Aorta (tissue), 5 donors: ENCODE results near the gene GRID2. TPM values are rescaled to one million over a fixed set of nuclear protein-coding genes. Genes with fewer than 3 reads are reported as not detected.

Experiments used
- ATAC-seq: fragments of 200-7000 bp; cut with Tn5 transposase; one replicate; pipeline ENCODE4 v1.9.1; 2022; ENCODE audit warnings: moderate library complexity; ENCODE audit not compliant: low FRiP score
- DNase-seq, 2 donors: peaks; one replicate each; pipeline ENCODE4 v3.0.0-alpha.2; 2020
- H3K27ac ChIP-seq, 2 donors: one replicate each; pipeline ENCODE4 v1.5.1; 2013; ENCODE audit warnings: low read length in 2 of 2, mild to moderate bottlenecking in 2 of 2, moderate library complexity in 2 of 2, control low read depth in 1 of 2, inconsistent platforms in 1 of 2, low read depth in 1 of 2
- H3K27me3 ChIP-seq, 2 donors: one replicate each; pipeline ENCODE4 v1.6.1; 2013; ENCODE audit warnings: control low read depth in 1 of 2, low read length in 1 of 2, mild to moderate bottlenecking in 1 of 2, moderate library complexity in 1 of 2; ENCODE audit not compliant: insufficient read depth in 2 of 2, control insufficient read depth in 1 of 2
- H3K36me3 ChIP-seq, 2 donors: one replicate each; pipeline ENCODE4 v1.6.1; 2013; ENCODE audit warnings: control low read depth in 1 of 2, low read length in 1 of 2, mild to moderate bottlenecking in 1 of 2; ENCODE audit not compliant: insufficient read depth in 2 of 2, control insufficient read depth in 1 of 2
- H3K4me1 ChIP-seq, 2 donors: one replicate each; pipeline ENCODE4 v1.6.1; 2013; ENCODE audit warnings: low read length in 2 of 2, control low read depth in 1 of 2, mild to moderate bottlenecking in 1 of 2, moderate library complexity in 1 of 2; ENCODE audit not compliant: insufficient read depth in 2 of 2, control insufficient read depth in 1 of 2
- H3K4me3 ChIP-seq, 2 donors: one replicate each; pipeline ENCODE4 v1.5.1; 2013; ENCODE audit warnings: low read length in 2 of 2, control low read depth in 1 of 2, mild to moderate bottlenecking in 1 of 2
- H3K9me3 ChIP-seq: one replicate; pipeline ENCODE4 v1.6.1; 2013; ENCODE audit warnings: mild to moderate bottlenecking, low read length; ENCODE audit not compliant: control insufficient read depth
- WGBS, 2 donors: extraction: QIAGEN DNeasy Blood & Tissue Kit; methylation state at CpG; one replicate each; pipeline ENCODE4 v1.1.7; 2013; 5-methylcytosine and 5-hydroxymethylcytosine counted together
- intact Hi-C, 2 donors: fragments of 100-400 bp; cut with DNase I; formaldehyde crosslinking; loops; one replicate each; pipeline versions ENCODE4 v1.14.2 to v1.15.0; 2022
- polyA plus RNA-seq, 2 donors: library from polyadenylated mRNA; stranded (reverse); fragments of 200-250 nt; gene quantifications; one replicate each; pipeline ENCODE4 v1.2.3, GENCODE V29; 2013
- total RNA-seq, 2 donors: library from RNA; stranded (reverse); fragmentation: NEBNext Ultra II Directional; extraction: Animal tissue kit (Norgen Biotek cat#: 25700); gene quantifications; one replicate each; pipeline ENCODE4 v1.2.1, GENCODE V29; 2021
- donor health status: healthy with polysubstance abuse.
- donor health status: Bipolar disorder and iron deficiency.
- donor health status: DM: no; HTN: no; CAD: no.
- donor health status: DM: no; HTN: no; CAD: no.
- donor health status: DM: yes; HTN: yes; CAD: no.

The GRID2 gene
- total and polyA plus RNA-seq, 4 donors = 0.13 to 0.18 TPM; not detected in 2

DNA sequence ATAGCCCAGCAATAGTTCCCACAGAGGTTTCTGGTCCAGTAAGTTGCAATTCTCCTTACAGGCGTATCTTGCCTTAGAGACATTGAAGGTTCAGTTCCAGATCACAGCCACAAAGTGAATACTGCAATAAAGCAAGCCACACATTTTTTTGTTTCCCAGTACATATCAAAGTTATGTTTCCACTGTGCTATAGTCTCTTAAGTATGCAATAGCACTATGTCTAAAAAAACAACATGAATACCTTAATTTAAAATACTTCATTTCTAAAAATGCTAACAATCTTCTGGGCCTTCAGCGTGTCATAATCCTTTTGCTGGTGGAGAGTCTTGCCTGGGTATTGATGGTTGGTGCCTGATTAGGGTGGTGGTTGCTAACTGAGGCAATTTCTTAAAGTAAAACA lies 659.1 kb downstream of the GRID2 start:
- Histone ChIP-seq H3K27me3 (no peaks in the 10 kb centered on the region), H3K4me1 (no peaks in the 10 kb centered on the region), H3K4me3 (no peak overlapping the region), H3K27ac (no peak overlapping the region), H3K9me3 (no peaks in the 10 kb centered on the region), H3K36me3 (no peaks in the 10 kb centered on the region)
- intact Hi-C loops = no loop called here
- no peak for DNase-seq
- WGBS, 2 donors = 94 to 95% methylated on average over 2 of the region's 2 CpGs
- ATAC-seq = no peak

DNA sequence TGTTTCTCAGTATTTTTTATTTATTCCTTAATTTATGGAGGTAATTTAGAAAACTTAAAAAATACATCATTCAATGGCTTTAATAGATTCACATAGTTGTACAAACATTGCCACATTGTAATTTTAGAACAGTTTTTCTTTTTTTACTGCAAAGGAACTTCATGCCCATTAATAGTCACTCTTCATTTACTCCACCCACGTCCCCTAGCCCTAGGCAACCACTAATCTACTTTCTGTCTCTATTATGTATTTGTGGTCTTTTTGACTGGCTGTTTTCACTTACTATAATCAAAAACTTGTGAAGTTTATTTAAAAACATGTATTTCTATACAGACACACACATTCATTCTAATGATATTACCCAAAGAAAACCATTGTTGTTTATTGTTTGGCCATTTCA lies 664.8 kb downstream of the GRID2 start:
- Histone ChIP-seq H3K9me3 (no peaks in the 10 kb centered on the region), H3K36me3 (no peaks in the 10 kb centered on the region), H3K27me3 (no peaks in the 10 kb centered on the region), H3K4me1 (no peaks in the 10 kb centered on the region), H3K27ac (no peak overlapping the region), H3K4me3 (no peak overlapping the region)
- DNase-seq (no peak), ATAC-seq (no peak)
- intact Hi-C loops = no loop called here
- 58 to 72% methylated on average over 1 of the region's 1 CpG for WGBS, 2 donors

DNA sequence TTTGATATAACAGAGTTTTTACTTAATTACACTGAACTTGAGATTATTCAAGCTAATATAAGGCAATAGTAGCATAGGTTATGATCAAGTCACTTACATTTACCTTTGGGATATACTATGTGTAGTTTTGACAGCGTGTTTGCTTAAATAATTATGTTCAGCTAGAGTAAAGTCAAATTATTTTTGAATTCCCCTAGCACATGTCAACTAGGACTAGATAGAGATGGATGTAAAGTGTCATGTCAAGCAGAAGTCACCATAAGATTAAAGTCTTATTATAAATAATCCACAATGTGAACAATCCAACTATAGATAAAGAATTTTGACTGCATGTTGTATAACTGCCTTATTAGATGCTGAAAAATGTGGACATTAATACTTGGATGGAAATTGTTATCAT lies 665.2 kb downstream of the GRID2 start:
- intact Hi-C loops = no loop called here
- no peaks in the 10 kb centered on the region for H3K27me3 ChIP-seq
- no peak overlapping the region for H3K4me3 ChIP-seq
- H3K4me1 ChIP-seq = no peaks in the 10 kb centered on the region
- WGBS, 2 donors = 93 to 94% methylated on average over 1 of the region's 1 CpG
- H3K9me3 ChIP-seq = no peaks in the 10 kb centered on the region
- no peaks in the 10 kb centered on the region for H3K36me3 ChIP-seq
- ATAC-seq (no peak), DNase-seq (no peak)
- H3K27ac ChIP-seq = no peak overlapping the region

DNA sequence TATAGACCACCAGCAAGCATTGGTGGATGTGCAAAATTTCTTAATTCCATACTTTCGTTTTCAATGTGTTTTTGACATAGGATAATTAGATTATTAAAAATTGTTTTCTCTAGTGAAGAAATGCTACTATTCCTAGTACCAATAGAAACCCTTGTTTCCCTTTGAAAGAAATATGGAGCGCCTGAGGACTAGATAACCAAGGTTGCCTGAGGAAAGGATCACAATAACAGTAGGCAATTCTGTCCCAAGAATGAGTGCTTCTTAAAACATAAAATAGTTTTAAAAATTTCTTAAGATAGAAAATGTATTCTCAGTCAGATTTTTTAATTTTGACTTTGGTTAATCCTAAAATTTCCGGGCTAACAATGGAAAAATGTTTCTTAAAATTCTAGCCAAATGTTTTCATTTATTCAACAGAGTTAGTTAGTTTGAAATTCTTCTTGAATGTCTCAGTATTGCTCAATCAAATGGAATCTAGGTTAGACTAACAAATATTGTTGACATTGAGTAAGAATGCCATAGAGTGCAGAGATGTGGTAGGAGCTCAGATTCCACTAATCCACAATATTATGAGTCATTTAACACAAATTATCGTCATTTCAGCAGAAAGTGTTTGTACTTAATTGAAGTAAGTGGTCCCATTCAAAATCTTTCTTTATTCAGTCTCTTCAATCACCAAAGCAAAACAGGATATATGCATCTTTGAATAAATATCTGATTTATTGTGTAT lies 666.0 kb downstream of the GRID2 start:
- ATAC-seq (peak; percentile 74), DNase-seq (no peak)
- H3K4me3 ChIP-seq = no peak overlapping the region
- 44 to 46% methylated on average over 4 of the region's 4 CpGs for WGBS, 2 donors
- H3K27ac ChIP-seq = no peak overlapping the region
- no peaks in the 10 kb centered on the region for H3K4me1 ChIP-seq
- no peaks in the 10 kb centered on the region for H3K36me3 ChIP-seq
- no peaks in the 10 kb centered on the region for H3K27me3 ChIP-seq
- intact Hi-C loops = no loop called here
- no peaks in the 10 kb centered on the region for H3K9me3 ChIP-seq

DNA sequence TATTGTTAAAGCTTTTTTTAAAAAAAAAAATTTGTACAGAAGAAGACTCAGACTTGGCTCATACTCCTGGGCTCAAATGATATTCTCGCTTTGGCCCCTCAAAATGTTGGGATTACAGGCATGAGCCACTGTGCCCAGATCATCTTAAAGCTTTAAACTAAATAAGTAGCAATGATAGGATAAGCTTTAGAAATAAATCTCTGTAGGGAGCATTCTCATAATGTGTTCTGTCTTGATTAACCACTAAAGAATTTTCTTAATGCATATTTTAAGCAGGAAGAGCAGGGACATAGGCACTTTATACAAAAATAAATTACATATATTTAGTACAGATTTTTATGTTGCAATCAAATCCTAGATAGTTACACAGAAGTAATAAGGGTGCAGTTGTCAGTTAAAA lies 667.2 kb downstream of the GRID2 start:
- DNase-seq = no peak
- intact Hi-C loops = no loop called here
- 90 to 91% methylated on average over 1 of the region's 1 CpG for WGBS, 2 donors
- Histone ChIP-seq H3K9me3 (no peaks in the 10 kb centered on the region), H3K36me3 (no peaks in the 10 kb centered on the region), H3K27ac (no peak overlapping the region), H3K4me3 (no peak overlapping the region), H3K4me1 (no peaks in the 10 kb centered on the region), H3K27me3 (no peaks in the 10 kb centered on the region)
- ATAC-seq = no peak

DNA sequence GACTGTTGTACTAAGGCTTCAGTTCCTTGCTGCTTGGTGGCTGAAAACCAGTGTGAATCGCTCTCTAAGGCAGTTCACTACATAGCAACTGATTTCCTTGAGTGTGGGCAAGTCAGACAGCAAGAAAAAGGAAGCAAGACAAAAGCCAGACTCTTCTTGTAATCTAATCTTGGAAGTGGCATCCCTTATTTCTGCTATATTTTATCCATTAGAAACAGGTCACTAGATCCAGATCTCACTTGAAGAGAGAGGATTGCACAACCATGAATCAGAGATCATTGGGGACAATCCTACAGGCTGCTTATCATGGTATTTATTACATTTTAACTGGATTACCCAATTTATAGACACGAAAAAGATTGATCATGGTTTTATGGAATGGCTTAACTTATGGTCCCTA lies 684.5 kb downstream of the GRID2 start:
- no peak overlapping the region for H3K4me3 ChIP-seq
- H3K4me1 ChIP-seq = no peaks in the 10 kb centered on the region
- no peaks in the 10 kb centered on the region for H3K9me3 ChIP-seq
- no peak overlapping the region for H3K27ac ChIP-seq
- intact Hi-C loops = no loop called here
- WGBS, 2 donors = 87 to 90% methylated on average over 2 of the region's 2 CpGs
- DNase-seq (no peak), ATAC-seq (no peak)
- H3K27me3 ChIP-seq = no peaks in the 10 kb centered on the region
- H3K36me3 ChIP-seq = no peaks in the 10 kb centered on the region

DNA sequence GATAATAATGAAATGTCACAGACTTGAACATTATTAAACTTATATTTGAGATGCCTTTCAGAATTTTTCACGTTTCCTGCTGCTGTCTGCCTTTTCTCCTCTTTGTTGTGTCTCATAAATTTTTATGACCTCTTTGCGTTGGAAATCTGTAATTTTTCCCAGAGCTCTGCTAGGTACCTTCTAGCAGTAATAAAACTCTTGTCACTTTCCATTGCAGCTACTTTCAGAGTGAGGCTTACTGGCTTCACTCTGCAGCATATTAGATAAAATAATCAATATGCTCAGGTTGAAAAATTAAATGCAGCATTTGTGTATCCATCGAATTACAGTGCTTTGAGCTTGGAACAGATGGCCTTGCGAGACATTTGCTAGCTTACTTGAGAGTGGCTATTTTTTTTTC lies 689.0 kb downstream of the GRID2 start:
- ATAC-seq (no peak), DNase-seq (no peak)
- WGBS, 2 donors = 67 to 68% methylated on average over 4 of the region's 4 CpGs
- no peaks in the 10 kb centered on the region for H3K27me3 ChIP-seq
- H3K36me3 ChIP-seq = no peaks in the 10 kb centered on the region
- no peak overlapping the region for H3K4me3 ChIP-seq
- H3K27ac ChIP-seq = no peak overlapping the region
- H3K9me3 ChIP-seq = no peaks in the 10 kb centered on the region
- intact Hi-C loops = no loop called here
- no peaks in the 10 kb centered on the region for H3K4me1 ChIP-seq

DNA sequence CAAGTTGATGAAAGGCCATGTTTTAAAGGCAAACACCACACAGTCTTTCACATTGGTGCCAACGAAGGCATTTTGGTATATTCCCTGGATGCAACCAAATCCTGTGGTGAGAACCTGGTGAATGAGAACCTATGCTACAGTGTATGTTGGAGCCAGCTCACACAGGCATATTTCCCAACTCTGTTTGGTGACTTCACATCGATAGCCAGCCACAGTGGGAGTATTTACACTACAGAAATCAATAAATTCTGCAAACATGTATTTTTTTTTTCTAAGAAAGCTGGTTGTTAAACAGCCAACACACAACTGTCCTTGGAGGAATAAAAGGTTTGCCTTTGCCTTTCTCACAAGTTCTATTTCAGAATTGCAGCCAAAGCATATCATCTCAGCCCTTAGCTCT lies 691.0 kb downstream of the GRID2 start:
- ATAC-seq = no peak
- no peaks in the 10 kb centered on the region for H3K36me3 ChIP-seq
- 87 to 88% methylated on average over 2 of the region's 2 CpGs for WGBS, 2 donors
- H3K27me3 ChIP-seq = no peaks in the 10 kb centered on the region
- H3K4me3 ChIP-seq = no peak overlapping the region
- H3K9me3 ChIP-seq = no peaks in the 10 kb centered on the region
- no peak for DNase-seq
- no peaks in the 10 kb centered on the region for H3K4me1 ChIP-seq
- H3K27ac ChIP-seq = no peak overlapping the region
- intact Hi-C loops = no loop called here

DNA sequence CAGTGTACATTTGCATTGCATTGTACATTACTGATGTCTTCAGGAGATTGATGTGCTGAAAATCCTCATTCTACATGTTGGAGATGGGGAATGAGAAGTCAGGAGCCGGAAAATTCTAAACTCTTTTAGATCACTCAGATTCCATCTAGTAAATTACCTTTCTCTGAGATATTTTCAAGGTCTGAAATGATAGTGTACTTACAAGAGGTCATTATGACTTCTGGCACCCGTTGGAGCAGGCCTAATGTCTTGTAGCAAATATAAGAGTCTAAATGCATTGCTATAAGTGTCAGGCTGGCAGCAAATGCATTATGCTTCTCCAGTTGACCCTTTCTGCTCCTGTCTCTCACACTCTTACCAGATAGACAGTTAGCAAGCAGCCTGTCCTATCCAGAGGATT lies 692.8 kb downstream of the GRID2 start:
- DNase-seq = no peak
- intact Hi-C loops = no loop called here
- ATAC-seq = no peak
- WGBS, 2 donors = 75 to 82% methylated on average over 2 of the region's 2 CpGs
- no peaks in the 10 kb centered on the region for H3K4me1 ChIP-seq
- no peaks in the 10 kb centered on the region for H3K27me3 ChIP-seq
- H3K9me3 ChIP-seq = no peaks in the 10 kb centered on the region
- no peak overlapping the region for H3K4me3 ChIP-seq
- no peaks in the 10 kb centered on the region for H3K36me3 ChIP-seq
- H3K27ac ChIP-seq = no peak overlapping the region
